ENCODE measurements around the gene NPAS3.

- TF ChIP-seq CTCF (IDR thresholded peaks at IDR 0.05) (no peak), POLR2A (IDR thresholded peaks at IDR 0.05) (no peak)
These were observed 316.2 kb downstream of the NPAS3 start for GRCh38 chr14:33254861-33255395.
